ENCODE measurements around the gene MAN2A1. TPM values are rescaled to one million over a fixed set of nuclear protein-coding genes. Genes with fewer than 3 reads are reported as not detected.

The MAN2A1 gene
- polyA plus RNA-seq, 2 of the 4 experiments (the other 2 are of a cell fraction), result 15.8 to 51.5 TPM

DNA sequence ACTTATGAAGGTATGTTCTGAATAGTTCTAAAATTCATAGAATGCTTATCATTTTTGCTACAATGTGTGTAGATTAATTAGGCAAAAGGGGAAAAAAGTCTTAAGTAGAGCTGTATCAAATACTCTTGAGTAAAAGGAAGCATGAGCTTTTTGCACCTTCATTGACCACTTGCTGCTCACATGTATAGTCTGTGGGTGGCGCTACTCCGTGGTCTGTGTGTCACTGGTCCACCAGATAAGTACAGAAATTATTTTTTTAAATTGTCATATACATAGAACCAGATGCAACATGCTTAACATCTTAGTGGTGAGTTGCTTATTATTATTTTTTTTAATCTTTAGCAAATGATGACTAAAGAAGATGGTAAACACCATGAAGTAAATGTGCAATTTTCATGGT lies 130.2 kb downstream of the MAN2A1 start:
- Histone ChIP-seq H3K4me1 (peaks cover 16% of the 10 kb centered on the region; the same call in 1 of the 3 replicates), H3K9me3 (no peaks in the 10 kb centered on the region), H3K27ac (no peak overlapping the region), H3K4me3 (no peak overlapping the region), H3K4me2 (no peak overlapping the region)
- ATAC-seq (no peak), FAIRE-seq (no peak), DNase-seq (ENCODE audit: low read depth in 1 of 2, low spot score in 1 of 2) (no peak)
- 73% methylated on average over 2 of the region's 2 CpGs for WGBS (ENCODE audit: missing lambda C conversion rate)
- TF ChIP-seq CBX8 (IDR thresholded peaks at IDR 0.05) (no peak), ESRRA (IDR thresholded peaks at IDR 0.05; ENCODE audit: borderline replicate concordance, low read length) (no peak), RARB (CRISPR knock-in tag; IDR thresholded peaks at IDR 0.05) (no peak), HOXB13 (CRISPR knock-in tag; IDR thresholded peaks at IDR 0.05; ENCODE audit: low read depth) (no peak), MYC (IDR thresholded peaks at IDR 0.05; ENCODE audit: borderline replicate concordance, low read length) (no peak), FOSB (CRISPR knock-in tag; IDR thresholded peaks at IDR 0.05) (no peak), CHD4 (IDR thresholded peaks at IDR 0.05; ENCODE audit: borderline replicate concordance) (no peak), HES2 (IDR thresholded peaks at IDR 0.05) (no peak), FOXS1 (CRISPR knock-in tag; IDR thresholded peaks at IDR 0.05) (no peak), MAX (IDR thresholded peaks at IDR 0.05) (no peak), TFCP2L1 (CRISPR knock-in tag; IDR thresholded peaks at IDR 0.05) (no peak), RAD21 (conservative IDR thresholded peaks at IDR 0.05 in 1 of 2, IDR thresholded peaks at IDR 0.05 in 1 of 2) (no peak), PHF8 (IDR thresholded peaks at IDR 0.05; ENCODE audit: borderline replicate concordance, low read depth) (no peak), RNF2 (IDR thresholded peaks at IDR 0.05; ENCODE audit: borderline replicate concordance, low read depth) (no peak), RCOR1 (IDR thresholded peaks at IDR 0.05; ENCODE audit: low read depth, low read length) (no peak), HDAC2 (IDR thresholded peaks at IDR 0.05) (no peak), EHF (CRISPR knock-in tag; IDR thresholded peaks at IDR 0.05) (no peak)
- TF ChIP-seq, protein P1, sequence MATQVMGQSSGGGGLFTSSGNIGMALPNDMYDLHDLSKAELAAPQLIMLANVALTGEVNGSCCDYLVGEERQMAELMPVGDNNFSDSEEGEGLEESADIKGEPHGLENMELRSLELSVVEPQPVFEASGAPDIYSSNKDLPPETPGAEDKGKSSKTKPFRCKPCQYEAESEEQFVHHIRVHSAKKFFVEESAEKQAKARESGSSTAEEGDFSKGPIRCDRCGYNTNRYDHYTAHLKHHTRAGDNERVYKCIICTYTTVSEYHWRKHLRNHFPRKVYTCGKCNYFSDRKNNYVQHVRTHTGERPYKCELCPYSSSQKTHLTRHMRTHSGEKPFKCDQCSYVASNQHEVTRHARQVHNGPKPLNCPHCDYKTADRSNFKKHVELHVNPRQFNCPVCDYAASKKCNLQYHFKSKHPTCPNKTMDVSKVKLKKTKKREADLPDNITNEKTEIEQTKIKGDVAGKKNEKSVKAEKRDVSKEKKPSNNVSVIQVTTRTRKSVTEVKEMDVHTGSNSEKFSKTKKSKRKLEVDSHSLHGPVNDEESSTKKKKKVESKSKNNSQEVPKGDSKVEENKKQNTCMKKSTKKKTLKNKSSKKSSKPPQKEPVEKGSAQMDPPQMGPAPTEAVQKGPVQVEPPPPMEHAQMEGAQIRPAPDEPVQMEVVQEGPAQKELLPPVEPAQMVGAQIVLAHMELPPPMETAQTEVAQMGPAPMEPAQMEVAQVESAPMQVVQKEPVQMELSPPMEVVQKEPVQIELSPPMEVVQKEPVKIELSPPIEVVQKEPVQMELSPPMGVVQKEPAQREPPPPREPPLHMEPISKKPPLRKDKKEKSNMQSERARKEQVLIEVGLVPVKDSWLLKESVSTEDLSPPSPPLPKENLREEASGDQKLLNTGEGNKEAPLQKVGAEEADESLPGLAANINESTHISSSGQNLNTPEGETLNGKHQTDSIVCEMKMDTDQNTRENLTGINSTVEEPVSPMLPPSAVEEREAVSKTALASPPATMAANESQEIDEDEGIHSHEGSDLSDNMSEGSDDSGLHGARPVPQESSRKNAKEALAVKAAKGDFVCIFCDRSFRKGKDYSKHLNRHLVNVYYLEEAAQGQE (IDR thresholded peaks at IDR 0.05), result no peak
- POLR2A ChIA-PET, result no interaction called here
- CTCF ChIA-PET, result no interaction called here

DNA sequence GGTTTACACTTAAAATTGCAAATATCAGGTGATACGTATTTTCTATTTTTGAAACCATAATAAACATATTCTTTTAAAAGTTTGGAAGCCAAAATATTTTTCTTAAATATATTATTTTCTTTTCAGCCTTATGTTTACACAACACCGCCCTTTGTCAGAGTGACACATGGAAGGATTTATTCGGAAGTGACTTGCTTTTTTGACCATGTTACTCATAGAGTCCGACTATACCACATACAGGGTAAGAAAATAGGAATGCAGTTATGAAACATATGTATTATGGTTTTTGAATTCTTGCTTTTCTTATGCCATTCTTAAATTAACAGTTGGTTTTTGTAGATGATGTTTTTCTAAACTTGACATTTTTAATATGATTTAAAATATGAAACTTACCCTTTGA lies 133.9 kb downstream of the MAN2A1 start:
- POLR2A ChIA-PET, result no interaction called here
- Histone ChIP-seq H3K9me3 (no peaks in the 10 kb centered on the region), H3K4me1 (peaks cover 25% of the 10 kb centered on the region; the same call in 1 of the 3 replicates), H3K4me2 (peak overlapping the region; percentile 57), H3K4me3 (no peak overlapping the region), H3K27ac (no peak overlapping the region)
- FAIRE-seq (peak; percentile 54), DNase-seq (ENCODE audit: low read depth in 1 of 2, low spot score in 1 of 2) (peak; percentile 6 to 49), ATAC-seq (peak; percentile 59 to 66; a peak in 2 of 6 replicates)
- CTCF ChIA-PET, result interaction anchor here (0.8 kb wide), 1 partner anchor 134 kb away, joined by 3 read pairs; the partner anchor contains the start of gene MAN2A1
- TF ChIP-seq FOSL2 (IDR thresholded peaks at IDR 0.05), result no peak
- peak; percentile 50; the same call in 1 of the 2 replicates for TF ChIP-seq FOSL2 (CRISPR knock-in tag; IDR thresholded peaks at IDR 0.05)
- TF ChIP-seq NPAS2 (CRISPR knock-in tag; IDR thresholded peaks at IDR 0.05; ENCODE audit: borderline replicate concordance), result no peak
- no peak for TF ChIP-seq FOSB (CRISPR knock-in tag; IDR thresholded peaks at IDR 0.05)
- WGBS (ENCODE audit: missing lambda C conversion rate), result 29% methylated on average over 4 of the region's 4 CpGs

DNA sequence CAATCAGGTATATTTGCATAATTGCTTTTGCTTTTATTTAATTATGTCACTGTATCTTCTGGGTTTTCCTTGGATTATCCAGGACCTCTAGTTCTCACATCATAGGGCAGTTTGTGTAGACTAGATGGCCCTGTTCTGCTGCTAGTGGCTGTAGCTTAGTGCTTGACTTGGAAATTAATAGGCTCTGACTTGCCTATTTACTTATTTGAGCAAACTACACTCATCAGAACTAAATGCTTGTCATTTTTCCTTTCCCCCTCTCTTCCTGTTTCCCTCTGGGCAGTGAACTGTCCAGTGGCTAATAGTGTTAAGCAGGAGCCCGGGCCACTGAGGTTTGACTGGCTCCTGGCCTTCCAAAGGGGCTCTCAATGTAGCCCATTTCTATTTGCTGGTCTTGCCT lies 135.7 kb downstream of the MAN2A1 start:
- ATAC-seq (peak in 1 of 2 experiments; percentile 70; a peak in 3 of 6 replicates), FAIRE-seq (no peak), DNase-seq (ENCODE audit: low read depth in 1 of 2, low spot score in 1 of 2) (peak in 1 of 2 experiments; percentile 23)
- no peak overlapping the region for H3K4me3 ChIP-seq
- WGBS (ENCODE audit: missing lambda C conversion rate), result 41% methylated on average over 1 of the region's 1 CpG
- POLR2A ChIA-PET, result no interaction called here
- H3K4me2 ChIP-seq, result 0 out of 3 replicates have a peak overlapping the region, but pooled peaks have one; percentile 2
- H3K27ac ChIP-seq, result no peak overlapping the region
- no peaks in the 10 kb centered on the region for H3K9me3 ChIP-seq
- no peak for TF ChIP-seq FOXS1 (CRISPR knock-in tag; IDR thresholded peaks at IDR 0.05)
- TF ChIP-seq CBX8 (IDR thresholded peaks at IDR 0.05), result no peak
- TF ChIP-seq NR3C1 (IDR thresholded peaks at IDR 0.05), result no peak
- TF ChIP-seq ELK1 (IDR thresholded peaks at IDR 0.05; ENCODE audit: low read depth, low read length), result no peak
- TF ChIP-seq PHF8 (IDR thresholded peaks at IDR 0.05; ENCODE audit: borderline replicate concordance, low read depth), result no peak
- no peak for TF ChIP-seq JUN (IDR thresholded peaks at IDR 0.05)
- CTCF ChIA-PET, result no interaction called here
- peaks cover 25% of the 10 kb centered on the region; the same call in 1 of the 3 replicates for H3K4me1 ChIP-seq
